Measurements from ENCODE around the gene CECR2. TPM values are rescaled to one million over a fixed set of nuclear protein-coding genes. Genes with fewer than 3 reads are reported as not detected.

Gene CECR2
- total and polyA plus RNA-seq, 8 donors: 0.89 to 4.4 (median 2.7) TPM

DNA sequence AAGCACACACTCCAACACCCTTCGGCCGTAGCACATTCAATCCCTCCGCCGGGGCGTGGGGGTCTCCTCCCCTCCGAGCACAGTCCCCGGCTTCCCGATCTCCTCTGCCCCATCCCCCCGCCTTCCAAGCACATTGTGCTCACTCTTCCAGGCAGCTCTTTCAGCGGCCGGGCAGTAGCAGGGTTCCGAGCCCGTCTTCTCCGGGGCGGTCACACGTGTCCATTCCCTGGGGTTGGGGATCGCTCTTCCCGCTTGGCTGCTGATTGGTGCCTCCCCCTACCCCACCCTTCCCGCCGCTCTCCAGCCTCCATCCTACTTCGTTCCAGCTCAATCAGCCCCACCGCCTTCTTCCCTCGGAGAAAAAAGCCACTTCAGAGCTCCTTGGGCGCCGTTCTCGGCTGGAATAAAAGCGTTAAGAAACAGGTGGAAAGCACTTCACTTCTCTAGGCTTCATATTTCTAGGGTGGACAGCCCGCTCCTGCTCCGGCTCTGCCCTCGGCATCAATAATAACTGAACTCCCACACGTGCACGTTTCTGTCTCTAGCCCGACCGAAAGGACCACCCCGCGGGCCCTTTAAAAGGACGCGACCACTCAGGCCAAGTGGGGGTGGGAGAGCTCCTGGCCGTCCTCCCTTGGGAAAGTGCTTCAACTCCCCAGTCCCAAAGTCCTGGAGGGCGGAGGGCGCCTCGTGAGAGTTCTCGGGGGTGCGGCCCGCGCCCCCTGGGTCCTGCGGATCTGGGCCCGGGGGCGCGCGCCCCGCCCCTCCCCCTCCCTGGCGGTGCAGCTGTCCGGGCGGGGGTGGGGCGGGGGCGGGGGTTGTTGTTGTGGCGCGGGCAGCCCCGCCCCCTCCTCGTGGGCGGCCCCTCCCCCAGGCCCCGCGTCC is 464 bp upstream of the CECR2 start:
- FAIRE-seq (no peak), ATAC-seq (peak; percentile 77 to 84 (median 82)), DNase-seq (peak; percentile 43 to 71 (median 56))
- no peaks in the 10 kb centered on the region for H3K36me3 ChIP-seq
- peaks cover 0 to 6% (median 0%) of the 10 kb centered on the region in 4 donors for H3K27me3 ChIP-seq
- no peaks in the 10 kb centered on the region for H3K9me3 ChIP-seq
- H3K4me3 ChIP-seq: peak overlapping the region; percentile 28 to 67 (median 46)
- H3K4me1 ChIP-seq: peaks cover 0 to 7% (median 0%) of the 10 kb centered on the region in 3 donors
- intact Hi-C loops (cut with DNase I): loop anchor here in 1 of 3 donors (10.0 kb wide), 1 partner anchor 94 kb away; no protein-coding TSS in a partner anchor
- peak overlapping the region; percentile 73 to 82 (median 78) for H3K27ac ChIP-seq
- 0 to 1% methylated on average over 53 to 62 of the region's 64 CpGs for WGBS, 2 donors
- TF ChIP-seq, protein P1, sequence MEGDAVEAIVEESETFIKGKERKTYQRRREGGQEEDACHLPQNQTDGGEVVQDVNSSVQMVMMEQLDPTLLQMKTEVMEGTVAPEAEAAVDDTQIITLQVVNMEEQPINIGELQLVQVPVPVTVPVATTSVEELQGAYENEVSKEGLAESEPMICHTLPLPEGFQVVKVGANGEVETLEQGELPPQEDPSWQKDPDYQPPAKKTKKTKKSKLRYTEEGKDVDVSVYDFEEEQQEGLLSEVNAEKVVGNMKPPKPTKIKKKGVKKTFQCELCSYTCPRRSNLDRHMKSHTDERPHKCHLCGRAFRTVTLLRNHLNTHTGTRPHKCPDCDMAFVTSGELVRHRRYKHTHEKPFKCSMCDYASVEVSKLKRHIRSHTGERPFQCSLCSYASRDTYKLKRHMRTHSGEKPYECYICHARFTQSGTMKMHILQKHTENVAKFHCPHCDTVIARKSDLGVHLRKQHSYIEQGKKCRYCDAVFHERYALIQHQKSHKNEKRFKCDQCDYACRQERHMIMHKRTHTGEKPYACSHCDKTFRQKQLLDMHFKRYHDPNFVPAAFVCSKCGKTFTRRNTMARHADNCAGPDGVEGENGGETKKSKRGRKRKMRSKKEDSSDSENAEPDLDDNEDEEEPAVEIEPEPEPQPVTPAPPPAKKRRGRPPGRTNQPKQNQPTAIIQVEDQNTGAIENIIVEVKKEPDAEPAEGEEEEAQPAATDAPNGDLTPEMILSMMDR (IDR thresholded peaks at IDR 0.05): no peak

DNA sequence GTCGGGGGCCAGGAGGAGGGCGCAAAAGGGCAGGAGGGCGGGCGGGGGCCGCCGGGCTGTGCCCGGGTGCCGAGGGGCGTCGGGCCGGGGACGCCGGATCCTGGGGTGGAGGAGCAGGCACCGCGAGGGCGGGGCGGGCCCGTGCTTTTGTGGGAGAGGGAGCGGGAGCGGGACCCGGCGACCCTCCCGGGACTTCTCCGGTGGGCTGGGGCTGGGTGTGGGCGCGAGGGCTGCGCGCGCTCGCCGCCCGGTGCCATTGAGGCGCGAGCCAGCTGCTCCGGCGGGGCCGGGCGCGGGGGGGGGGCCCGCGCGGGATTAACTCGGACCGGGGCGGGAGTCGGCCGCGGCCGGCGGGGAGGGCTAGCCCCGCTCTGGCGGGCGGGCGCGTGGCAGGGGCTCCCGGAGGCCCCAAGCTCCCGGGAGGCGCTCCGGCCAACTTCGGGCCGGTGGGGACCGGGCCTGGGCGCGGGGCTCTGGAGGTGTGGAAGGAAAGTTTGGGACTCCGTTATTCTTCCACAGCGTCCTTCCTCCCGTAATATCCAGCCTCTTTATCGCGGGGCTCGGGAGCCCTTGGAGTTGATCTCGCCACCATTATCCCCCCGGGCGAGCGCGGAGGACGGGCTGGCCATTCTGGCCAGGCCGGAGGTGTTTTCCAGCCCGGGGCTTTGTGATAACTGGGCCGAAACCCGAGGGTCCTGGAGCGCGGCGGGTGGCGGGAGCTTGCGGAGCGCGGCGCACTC is 936 bp downstream of the CECR2 start:
- H3K4me3 ChIP-seq: peak overlapping the region; percentile 47 to 67 (median 56)
- intact Hi-C loops (cut with DNase I): no loop called here
- no peak for FAIRE-seq
- peaks cover 0 to 7% (median 0%) of the 10 kb centered on the region in 3 donors for H3K4me1 ChIP-seq
- no peaks in the 10 kb centered on the region for H3K9me3 ChIP-seq
- peak overlapping the region in 1 of 4 donors; percentile 64 for H3K27ac ChIP-seq
- WGBS, 2 donors: 1% methylated on average over 40 to 88 of the region's 88 CpGs
- DNase-seq: peak in 5 of 6 donors; percentile 17 to 67 (median 34)
- no peaks in the 10 kb centered on the region for H3K36me3 ChIP-seq
- peaks cover 0 to 6% (median 0%) of the 10 kb centered on the region in 4 donors for H3K27me3 ChIP-seq
- TF ChIP-seq, protein P1 (IDR thresholded peaks at IDR 0.05): no peak
- peak in 3 of 4 donors; percentile 19 to 37 (median 27) for ATAC-seq

DNA sequence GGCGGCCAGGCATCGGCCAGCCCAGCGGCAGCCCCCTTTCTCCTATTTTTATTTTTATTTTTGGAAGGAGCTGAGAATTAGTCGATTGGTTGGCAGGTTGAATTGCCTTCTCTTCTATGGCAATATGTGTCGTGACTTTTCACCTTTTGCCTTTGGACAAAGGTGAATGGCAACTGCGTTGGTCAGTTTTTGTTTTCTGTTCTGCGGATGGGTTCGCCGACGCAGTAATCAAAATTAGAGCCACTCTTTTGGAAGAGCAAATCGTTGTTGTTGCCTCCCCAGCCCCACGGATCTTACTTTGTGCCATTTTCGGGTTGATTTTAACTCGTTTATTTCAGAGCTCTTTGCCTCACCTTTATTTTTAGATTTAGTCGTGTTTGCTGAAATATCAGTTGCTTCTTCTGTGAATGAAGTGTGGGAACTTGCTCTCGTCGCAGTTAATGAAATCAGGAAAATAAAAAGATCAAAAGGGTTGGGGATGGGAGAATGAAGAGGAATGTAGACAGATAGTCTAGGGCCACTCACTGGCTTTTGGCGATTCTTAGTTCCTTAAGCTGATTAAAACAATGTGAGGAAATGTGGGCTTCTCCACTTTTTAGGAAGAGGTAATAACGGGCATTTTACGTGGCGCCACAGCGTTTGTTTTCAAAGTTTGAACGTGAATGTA is 1.6 kb downstream of the CECR2 start:
- Histone ChIP-seq H3K4me3 (peak overlapping the region; percentile 47 to 67 (median 56)), H3K27me3 (peaks cover 0 to 6% (median 0%) of the 10 kb centered on the region in 4 donors), H3K9me3 (no peaks in the 10 kb centered on the region), H3K27ac (no peak overlapping the region), H3K36me3 (no peaks in the 10 kb centered on the region), H3K4me1 (peaks cover 0 to 7% (median 0%) of the 10 kb centered on the region in 3 donors)
- no peak for ATAC-seq
- TF ChIP-seq, protein P1 (IDR thresholded peaks at IDR 0.05): no peak
- intact Hi-C loops (cut with DNase I): no loop called here
- 15 to 19% methylated on average over 23 of the region's 23 CpGs for WGBS, 2 donors
- FAIRE-seq: no peak
- no peak for DNase-seq

DNA sequence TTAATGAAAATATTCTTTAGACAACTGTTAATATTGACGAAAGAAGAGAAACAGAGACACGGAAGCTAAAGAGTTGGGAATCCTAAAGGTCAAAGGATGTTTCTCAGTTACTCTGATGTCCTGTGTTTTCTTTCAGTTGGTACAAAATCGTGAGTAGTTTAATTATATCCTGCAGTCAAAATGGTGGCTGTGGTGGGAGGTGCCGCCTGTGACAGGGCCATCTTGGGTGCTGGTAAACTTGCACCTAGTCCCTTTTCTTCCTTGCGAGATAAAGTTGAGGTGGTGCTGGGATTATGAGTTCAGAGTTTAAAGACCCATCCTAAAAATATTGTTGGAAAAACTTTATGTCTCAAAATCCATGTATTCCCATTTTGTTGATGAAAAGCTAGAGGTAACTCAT is 2.2 kb downstream of the CECR2 start:
- ATAC-seq (no peak), FAIRE-seq (no peak), DNase-seq (no peak)
- 76 to 85% methylated on average over 5 of the region's 5 CpGs for WGBS, 2 donors
- Histone ChIP-seq H3K4me1 (peaks cover 0 to 7% (median 0%) of the 10 kb centered on the region in 3 donors), H3K36me3 (no peaks in the 10 kb centered on the region), H3K9me3 (no peaks in the 10 kb centered on the region), H3K27ac (no peak overlapping the region), H3K4me3 (no peak overlapping the region), H3K27me3 (peaks cover 0 to 6% (median 0%) of the 10 kb centered on the region in 4 donors)
- TF ChIP-seq, protein P1 (IDR thresholded peaks at IDR 0.05): no peak
- intact Hi-C loops (cut with DNase I): no loop called here

Data from pancreas (tissue), 10 donors.